Mesendoderm (in vitro differentiated cells): ENCODE data around the gene CFAP20.

ENCODE experiments used
- DNase-seq: peaks from one replicate; pipeline ENCODE4 v3.0.0; 2013
- H2AK5ac ChIP-seq: 2 replicates; pipeline ENCODE4 v1.6.1; 2013; ENCODE audit warnings: low read length, inconsistent platforms
- H2BK120ac ChIP-seq: 2 replicates; pipeline ENCODE4 v1.6.1; 2013; ENCODE audit warnings: low read depth, mild to moderate bottlenecking, low read length, moderate library complexity, mixed read lengths
- H2BK15ac ChIP-seq: replicated peaks from 2 replicates; pipeline ENCODE4 v1.6.1; 2013; ENCODE audit warnings: low read depth, mild to moderate bottlenecking, moderate library complexity
- H2BK5ac ChIP-seq: 2 replicates; pipeline ENCODE4 v1.6.1; 2013; ENCODE audit warnings: low read length, inconsistent platforms
- H3K18ac ChIP-seq: 2 replicates; pipeline ENCODE4 v1.6.1; 2013; ENCODE audit warnings: mild to moderate bottlenecking, low read length, mixed read lengths
- H3K23ac ChIP-seq: one replicate; pipeline ENCODE4 v1.6.1; 2013; ENCODE audit warnings: low read length
- H3K27ac ChIP-seq: 2 replicates; pipeline ENCODE4 v1.5.1; 2013; ENCODE audit warnings: low read depth, mild to moderate bottlenecking, inconsistent platforms, low read length, moderate library complexity
- H3K27me3 ChIP-seq: 2 replicates; pipeline ENCODE4 v1.6.1; 2013; ENCODE audit warnings: low read length, control low read depth, mild to moderate bottlenecking, inconsistent platforms; ENCODE audit not compliant: insufficient read depth, poor library complexity
- H3K36me3 ChIP-seq: 2 replicates; pipeline ENCODE4 v1.6.1; 2013; ENCODE audit warnings: low read length, inconsistent platforms; ENCODE audit not compliant: control insufficient read depth, insufficient read depth
- H3K4ac ChIP-seq: one replicate; pipeline ENCODE4 v1.6.1; 2013; ENCODE audit warnings: low read depth, mild to moderate bottlenecking, low read length, moderate library complexity
- H3K4me1 ChIP-seq: 2 replicates; pipeline ENCODE4 v1.6.1; 2013; ENCODE audit warnings: low read depth, low read length, inconsistent platforms; ENCODE audit not compliant: control insufficient read depth
- H3K4me2 ChIP-seq: 2 replicates; pipeline ENCODE4 v1.6.1; 2013; ENCODE audit warnings: low read length
- H3K4me3 ChIP-seq: 2 replicates; pipeline ENCODE4 v1.5.1; 2013; ENCODE audit warnings: mild to moderate bottlenecking, low read length
- H3K56ac ChIP-seq: one replicate; pipeline ENCODE4 v1.6.1; 2013; ENCODE audit warnings: low read length
- H3K79me1 ChIP-seq: 2 replicates; pipeline ENCODE4 v1.6.1; 2013; ENCODE audit warnings: low read length, inconsistent platforms
- H3K79me2 ChIP-seq: 2 replicates; pipeline ENCODE4 v1.6.1; 2013; ENCODE audit warnings: mild to moderate bottlenecking, low read length; ENCODE audit not compliant: control insufficient read depth, insufficient read depth
- H3K9ac ChIP-seq: 2 replicates; pipeline ENCODE4 v1.6.1; 2013; ENCODE audit warnings: low read length, inconsistent platforms
- H4K5ac ChIP-seq: one replicate; pipeline ENCODE4 v1.6.1; 2013; ENCODE audit warnings: low read length
- H4K8ac ChIP-seq: one replicate; pipeline ENCODE4 v1.6.1; 2013; ENCODE audit warnings: low read depth, mild to moderate bottlenecking, control low read depth, low read length, moderate library complexity
- WGBS: extraction: QIAGEN DNeasy Blood & Tissue Kit; methylation state at CpG from one replicate; pipeline ENCODE4 v1.1.7; 2013; ENCODE audit warnings: low lambda C conversion rate, missing lambda C conversion rate; ENCODE audit not compliant: insufficient coverage; ENCODE audit errors: extremely low coverage; 5-methylcytosine and 5-hydroxymethylcytosine counted together

Gene CFAP20

GRCh38 chr16:58148526-58148925, 19.3 kb upstream of the CFAP20 start:
- H3K4me2 ChIP-seq = no peak overlapping the region
- H3K4me3 ChIP-seq = no peak overlapping the region
- H3K9ac ChIP-seq = no peak overlapping the region
- H2BK5ac ChIP-seq = no peak overlapping the region
- H3K18ac ChIP-seq = no peak overlapping the region
- no peaks in the 10 kb centered on the region for H3K4me1 ChIP-seq
- no peaks in the 10 kb centered on the region for H3K36me3 ChIP-seq
- no peak overlapping the region for H3K56ac ChIP-seq
- DNase-seq = no peak
- no peak overlapping the region for H3K4ac ChIP-seq
- no peak overlapping the region for H4K5ac ChIP-seq
- no peaks in the 10 kb centered on the region for H3K79me2 ChIP-seq
- no peaks in the 10 kb centered on the region for H3K79me1 ChIP-seq
- no peak overlapping the region for H2AK5ac ChIP-seq
- no peak overlapping the region for H2BK15ac ChIP-seq
- H3K27me3 ChIP-seq = no peaks in the 10 kb centered on the region
- no peak overlapping the region for H2BK120ac ChIP-seq
- no peak overlapping the region for H3K27ac ChIP-seq
- H4K8ac ChIP-seq = no peak overlapping the region
- WGBS = no CpG with 5 or more reads among the region's 1 CpG
- no peak overlapping the region for H3K23ac ChIP-seq

- Histone ChIP-seq H4K5ac (no peak overlapping the region), H2AK5ac (no peak overlapping the region), H2BK5ac (no peak overlapping the region), H4K8ac (no peak overlapping the region), H2BK15ac (no peak overlapping the region), H3K36me3 (no peaks in the 10 kb centered on the region), H3K9ac (no peak overlapping the region), H2BK120ac (no peak overlapping the region), H3K79me2 (no peaks in the 10 kb centered on the region), H3K4me1 (no peaks in the 10 kb centered on the region), H3K4me2 (no peak overlapping the region), H3K27ac (no peak overlapping the region), H3K4ac (no peak overlapping the region), H3K23ac (no peak overlapping the region), H3K79me1 (no peaks in the 10 kb centered on the region), H3K18ac (no peak overlapping the region), H3K27me3 (no peaks in the 10 kb centered on the region), H3K56ac (no peak overlapping the region), H3K4me3 (no peak overlapping the region)
- WGBS = no CpG with 5 or more reads among the region's 2 CpGs
- DNase-seq = no peak
Measured at GRCh38 chr16:58148099-58148498, 18.9 kb upstream of the CFAP20 start.

- H3K79me1 ChIP-seq = no peaks in the 10 kb centered on the region
- H3K23ac ChIP-seq = no peak overlapping the region
- DNase-seq = no peak
- no peak overlapping the region for H3K4me3 ChIP-seq
- H3K79me2 ChIP-seq = no peaks in the 10 kb centered on the region
- H4K8ac ChIP-seq = no peak overlapping the region
- H3K4me2 ChIP-seq = no peak overlapping the region
- no peak overlapping the region for H2BK15ac ChIP-seq
- no peak overlapping the region for H2BK120ac ChIP-seq
- no peak overlapping the region for H2AK5ac ChIP-seq
- no peaks in the 10 kb centered on the region for H3K27me3 ChIP-seq
- no peaks in the 10 kb centered on the region for H3K4me1 ChIP-seq
- H3K9ac ChIP-seq = no peak overlapping the region
- H3K36me3 ChIP-seq = no peaks in the 10 kb centered on the region
- no peak overlapping the region for H3K18ac ChIP-seq
- no peak overlapping the region for H4K5ac ChIP-seq
- no peak overlapping the region for H3K4ac ChIP-seq
- no peak overlapping the region for H3K56ac ChIP-seq
- H3K27ac ChIP-seq = no peak overlapping the region
- no peak overlapping the region for H2BK5ac ChIP-seq
Measured at GRCh38 chr16:58138852-58139251, 9.7 kb upstream of the CFAP20 start.

GRCh38 chr16:58137581-58137980, 8.4 kb upstream of the CFAP20 start:
- Histone ChIP-seq H2AK5ac (no peak overlapping the region), H3K27ac (no peak overlapping the region), H3K18ac (no peak overlapping the region), H3K56ac (no peak overlapping the region), H3K27me3 (no peaks in the 10 kb centered on the region), H3K4me3 (no peak overlapping the region), H3K36me3 (no peaks in the 10 kb centered on the region), H3K4ac (no peak overlapping the region), H4K8ac (no peak overlapping the region), H3K23ac (no peak overlapping the region), H3K9ac (no peak overlapping the region), H3K79me2 (no peaks in the 10 kb centered on the region), H3K4me1 (no peaks in the 10 kb centered on the region), H2BK120ac (no peak overlapping the region), H4K5ac (no peak overlapping the region), H3K4me2 (no peak overlapping the region), H3K79me1 (no peaks in the 10 kb centered on the region), H2BK15ac (no peak overlapping the region), H2BK5ac (no peak overlapping the region)
- WGBS = no CpG with 5 or more reads among the region's 2 CpGs
- DNase-seq = no peak

GRCh38 chr16:58128711-58129096, 477 bp downstream of the CFAP20 start:
- peak overlapping the region; percentile 87 for H3K56ac ChIP-seq
- H3K27me3 ChIP-seq = no peaks in the 10 kb centered on the region
- no peak overlapping the region for H4K5ac ChIP-seq
- peak overlapping the region; percentile 22 for H3K4ac ChIP-seq
- H3K36me3 ChIP-seq = no peaks in the 10 kb centered on the region
- H3K4me2 ChIP-seq = peak overlapping the region; percentile 99
- no peak overlapping the region for H2AK5ac ChIP-seq
- H3K27ac ChIP-seq = peak overlapping the region; percentile 85
- no peak overlapping the region for H4K8ac ChIP-seq
- H3K23ac ChIP-seq = no peak overlapping the region
- peak overlapping the region; percentile 78 for H3K9ac ChIP-seq
- H3K79me2 ChIP-seq = peaks cover 44% of the 10 kb centered on the region
- H2BK15ac ChIP-seq = no peak overlapping the region
- peak overlapping the region; percentile 70 for H3K18ac ChIP-seq
- no CpG with 5 or more reads among the region's 25 CpGs for WGBS
- peak overlapping the region; percentile 57 for H3K4me3 ChIP-seq
- H3K79me1 ChIP-seq = peaks cover 16% of the 10 kb centered on the region
- peaks cover 10% of the 10 kb centered on the region for H3K4me1 ChIP-seq
- DNase-seq = no peak
- H2BK5ac ChIP-seq = no peak overlapping the region
- H2BK120ac ChIP-seq = no peak overlapping the region

- DNase-seq = no peak
- H3K23ac ChIP-seq = no peak overlapping the region
- peaks cover 44% of the 10 kb centered on the region for H3K79me2 ChIP-seq
- no peak overlapping the region for H3K4ac ChIP-seq
- peak overlapping the region; percentile 99 for H3K4me2 ChIP-seq
- H2AK5ac ChIP-seq = no peak overlapping the region
- peaks cover 10% of the 10 kb centered on the region for H3K4me1 ChIP-seq
- H3K4me3 ChIP-seq = peak overlapping the region; percentile 57
- H3K56ac ChIP-seq = peak overlapping the region; percentile 87
- no peak overlapping the region for H2BK120ac ChIP-seq
- H3K27ac ChIP-seq = no peak overlapping the region
- WGBS = no CpG with 5 or more reads among the region's 6 CpGs
- H2BK15ac ChIP-seq = no peak overlapping the region
- H4K8ac ChIP-seq = no peak overlapping the region
- H3K18ac ChIP-seq = no peak overlapping the region
- H4K5ac ChIP-seq = no peak overlapping the region
- H3K9ac ChIP-seq = peak overlapping the region; percentile 78
- H3K27me3 ChIP-seq = no peaks in the 10 kb centered on the region
- no peak overlapping the region for H2BK5ac ChIP-seq
- H3K36me3 ChIP-seq = no peaks in the 10 kb centered on the region
- H3K79me1 ChIP-seq = peaks cover 16% of the 10 kb centered on the region
Measured at GRCh38 chr16:58128181-58128631, 975 bp downstream of the CFAP20 start.
